ENCODE measurements around the gene AKIRIN2.
"Not testable (repeated sequence)": the region's sequence is repeated elsewhere in the genome, so short reads cannot be mapped to it uniquely, and the experiment has no call there.

Gene AKIRIN2

DNA sequence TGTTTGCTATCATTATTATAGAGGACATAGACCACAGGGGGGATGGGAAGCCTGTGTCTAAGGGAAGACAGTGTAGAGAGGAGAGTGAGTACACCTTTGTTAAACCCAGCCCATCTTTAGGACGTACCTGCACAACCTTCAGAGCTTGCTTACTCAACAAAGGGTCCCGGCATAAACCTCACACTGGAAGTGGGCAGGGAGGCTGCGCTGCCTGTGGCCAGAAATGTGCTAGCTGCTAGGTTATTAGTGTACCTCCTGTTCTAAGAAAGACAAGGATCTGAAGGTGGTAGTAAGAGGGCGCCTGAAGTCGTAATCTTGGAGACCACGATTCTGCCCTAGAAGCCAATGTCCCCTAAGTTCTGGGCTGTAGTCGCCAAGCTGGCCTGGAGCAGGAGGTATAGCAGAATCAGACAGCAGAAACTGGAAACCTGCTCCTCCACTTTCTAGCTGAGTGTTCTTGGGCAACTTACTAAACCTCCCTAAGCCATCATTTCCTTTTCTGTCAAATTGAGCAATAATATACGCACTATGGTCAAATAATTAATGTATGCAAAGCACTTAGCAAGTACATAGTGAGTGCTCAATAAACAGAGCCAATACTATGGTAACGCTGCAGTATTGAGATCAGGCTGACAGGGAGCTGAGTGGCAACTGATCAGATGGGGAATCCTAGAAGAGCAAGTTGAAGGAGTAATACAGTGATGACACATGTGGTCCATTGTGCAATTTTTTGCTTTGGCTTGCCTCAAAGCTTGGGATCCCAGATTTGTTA is 16.8 kb upstream of the AKIRIN2 start:
- in situ Hi-C loops (cut with MboI; ENCODE audit: low sequenced_read_pairs): no loop called here

DNA sequence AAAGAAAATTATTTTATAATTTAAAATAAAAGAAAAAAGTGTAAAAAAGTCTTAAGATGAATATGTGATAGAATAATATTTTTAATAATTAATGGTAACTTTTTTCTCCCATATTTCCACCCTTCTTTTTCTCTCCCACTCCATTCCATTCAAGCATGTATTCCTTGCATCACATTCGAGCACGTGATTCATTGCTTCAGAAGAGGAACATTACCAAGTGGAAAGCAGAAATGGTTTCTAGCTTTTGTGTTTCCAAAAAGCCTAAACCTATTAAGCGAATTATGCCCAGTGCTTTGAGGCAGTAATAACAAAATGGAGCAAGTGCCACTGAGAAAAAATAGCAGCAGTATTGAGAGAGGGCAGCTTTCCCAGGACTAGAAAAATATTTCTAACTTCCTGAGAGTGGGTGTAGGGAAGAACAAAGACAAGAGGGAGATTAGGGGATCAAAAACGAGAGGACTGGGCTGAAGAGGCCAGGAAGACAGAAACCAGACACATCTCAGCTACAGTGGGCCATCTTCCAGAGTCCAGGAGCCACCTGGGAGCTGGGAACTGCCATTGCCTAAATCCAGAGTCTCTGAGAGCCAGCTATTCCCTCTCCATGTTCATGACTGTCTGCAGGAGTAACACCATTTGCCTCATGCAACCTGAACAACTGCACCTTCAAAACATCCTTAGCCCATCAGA is 15.0 kb upstream of the AKIRIN2 start:
- in situ Hi-C loops (cut with MboI; ENCODE audit: low sequenced_read_pairs): no loop called here

DNA sequence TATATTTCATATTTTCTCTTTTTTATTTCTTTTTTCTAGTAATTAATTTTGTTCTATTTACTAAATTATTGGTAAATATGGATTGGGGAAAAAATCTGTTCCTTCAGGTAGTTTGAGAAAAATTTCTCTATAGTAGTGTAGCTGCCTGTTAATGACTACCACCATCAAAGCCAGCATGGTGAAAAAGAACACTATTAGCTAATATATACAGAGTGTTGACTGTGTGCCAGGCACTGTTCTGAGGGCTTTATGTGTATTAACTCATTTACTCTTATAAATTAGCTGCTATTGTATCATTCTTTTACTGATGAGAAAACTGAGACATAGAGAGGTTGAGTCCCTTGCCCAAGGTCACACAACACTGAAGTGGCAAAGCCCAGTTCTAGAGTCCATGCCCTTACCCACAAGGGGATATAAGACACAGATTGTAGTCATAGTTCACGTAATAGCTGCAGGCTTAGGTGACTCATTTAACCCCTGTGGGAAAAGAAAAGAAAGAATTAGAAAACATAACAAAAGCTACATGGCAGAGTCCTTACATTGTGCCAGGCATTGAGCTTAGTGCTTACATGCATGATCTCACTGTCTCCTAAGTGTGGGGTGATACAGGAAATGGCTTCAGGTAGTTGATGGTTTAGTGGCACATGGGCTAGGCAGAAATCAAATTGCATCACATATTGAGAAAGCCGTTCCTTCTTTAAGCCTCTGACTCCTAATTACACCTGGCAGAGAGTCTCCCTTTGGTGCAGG is 12.2 kb upstream of the AKIRIN2 start:
- in situ Hi-C loops (cut with MboI; ENCODE audit: low sequenced_read_pairs): no loop called here

DNA sequence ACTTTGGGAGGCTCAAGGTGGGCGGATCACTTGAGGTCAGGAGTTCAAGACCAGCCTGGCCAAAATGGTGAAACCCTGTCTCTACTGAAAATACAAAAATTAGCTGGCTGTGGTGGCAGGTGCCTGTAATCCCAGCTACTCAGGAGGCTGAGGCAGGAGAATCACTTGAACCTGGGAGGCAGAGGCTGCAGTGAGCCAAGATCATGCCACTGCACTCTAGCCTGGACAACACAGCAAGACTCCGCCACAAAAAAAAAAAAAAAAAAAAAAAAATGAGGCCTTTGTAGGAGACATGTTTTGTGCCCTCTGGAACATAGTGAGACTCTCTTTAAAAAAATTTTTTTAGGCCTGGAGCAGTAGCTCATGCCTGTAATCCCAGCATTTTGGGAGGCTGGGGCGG is 10.7 kb upstream of the AKIRIN2 start:
- in situ Hi-C loops (cut with MboI; ENCODE audit: low sequenced_read_pairs): not testable (repeated sequence)

DNA sequence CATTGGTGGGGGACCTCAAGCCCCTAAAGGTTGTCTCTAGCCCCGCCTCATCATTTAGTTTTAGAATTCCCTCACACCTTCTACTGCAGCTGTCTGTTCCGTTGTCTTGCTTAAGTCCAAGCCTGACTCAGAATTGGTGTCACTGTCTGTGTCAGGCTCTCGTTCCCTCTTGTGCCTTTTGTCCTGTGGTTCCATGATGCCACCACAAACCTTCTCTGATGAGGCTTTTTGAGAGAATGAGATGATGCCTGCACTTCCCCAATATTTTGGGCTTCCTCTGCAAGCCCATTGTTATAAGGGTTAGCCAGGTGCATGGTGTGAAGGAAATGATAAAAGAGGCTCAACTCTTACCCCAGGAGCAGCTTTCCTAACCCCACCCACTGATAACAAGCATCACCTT is 8.1 kb upstream of the AKIRIN2 start:
- in situ Hi-C loops (cut with MboI; ENCODE audit: low sequenced_read_pairs): no loop called here

DNA sequence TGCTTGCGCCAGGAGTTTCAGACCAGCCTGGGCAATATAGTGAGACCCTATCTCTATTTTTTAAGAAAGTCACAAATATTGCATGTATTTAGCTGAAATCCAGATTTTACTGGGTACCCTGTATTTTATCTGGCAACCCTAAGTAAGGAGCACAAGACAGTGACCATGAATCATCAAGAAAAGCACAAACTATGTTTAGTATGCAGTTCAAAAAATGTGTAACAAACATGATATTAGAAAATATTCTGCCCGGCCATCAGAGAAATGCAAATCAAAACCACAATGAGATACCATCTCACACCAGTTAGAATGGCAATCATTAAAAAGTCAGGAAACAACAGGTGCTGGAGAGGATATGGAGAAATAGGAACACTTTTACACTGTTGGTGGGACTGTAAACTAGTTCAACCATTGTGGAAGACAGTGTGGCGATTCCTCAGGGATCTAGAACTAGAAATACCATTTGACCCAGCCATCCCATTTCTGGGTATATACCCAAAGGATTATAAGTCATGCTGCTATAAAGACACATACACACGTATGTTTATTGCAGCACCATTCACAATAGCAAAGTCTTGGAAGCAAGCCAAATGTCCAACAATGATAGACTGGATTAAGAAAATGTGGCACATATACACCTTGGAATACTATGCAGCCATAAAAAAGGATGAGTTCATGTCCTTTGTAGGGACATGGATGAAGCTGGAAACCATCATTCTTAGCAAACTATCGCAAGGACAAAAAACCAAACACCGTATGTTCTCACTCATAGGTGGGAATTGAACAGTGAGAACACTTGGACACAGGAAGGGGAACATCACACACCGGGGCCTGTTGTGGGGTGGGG is 6.8 kb upstream of the AKIRIN2 start:
- in situ Hi-C loops (cut with MboI; ENCODE audit: low sequenced_read_pairs): not testable (repeated sequence)

DNA sequence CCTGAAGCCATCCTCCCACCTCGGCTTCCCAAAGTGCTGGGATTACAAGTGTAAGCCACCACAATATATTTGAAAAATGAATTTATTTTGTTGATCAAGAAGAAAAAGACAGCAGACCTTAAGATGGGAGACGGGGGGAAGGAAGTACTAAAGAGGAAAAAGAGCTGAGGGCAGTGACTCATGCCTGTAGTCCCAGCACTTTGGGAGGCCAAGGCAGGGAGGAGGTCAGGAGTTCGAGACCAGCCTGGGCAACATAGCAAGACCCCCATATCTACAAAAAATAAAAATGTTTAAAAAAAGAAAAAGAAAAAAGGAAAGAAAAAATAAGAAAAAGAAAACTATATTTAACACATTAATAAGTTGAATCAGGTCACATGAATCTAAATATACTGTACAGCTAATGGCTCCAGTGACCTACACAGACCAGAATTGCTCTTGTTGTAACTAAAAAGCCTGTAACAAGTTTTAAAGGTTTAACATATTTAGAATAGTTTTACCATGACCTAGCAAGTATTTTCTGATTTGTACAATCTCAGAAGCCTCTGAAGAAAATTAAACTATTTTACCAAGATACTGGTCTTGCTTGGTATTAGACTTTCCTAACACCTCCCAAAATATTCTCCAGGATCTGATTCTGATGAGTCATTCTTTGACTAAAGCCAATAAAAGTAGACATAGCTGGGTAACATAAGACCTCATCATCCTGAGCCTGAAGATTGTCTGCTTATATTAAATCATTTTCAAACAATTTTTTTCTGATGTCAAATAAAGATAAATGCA is 4.3 kb upstream of the AKIRIN2 start:
- in situ Hi-C loops (cut with MboI; ENCODE audit: low sequenced_read_pairs): no loop called here

DNA sequence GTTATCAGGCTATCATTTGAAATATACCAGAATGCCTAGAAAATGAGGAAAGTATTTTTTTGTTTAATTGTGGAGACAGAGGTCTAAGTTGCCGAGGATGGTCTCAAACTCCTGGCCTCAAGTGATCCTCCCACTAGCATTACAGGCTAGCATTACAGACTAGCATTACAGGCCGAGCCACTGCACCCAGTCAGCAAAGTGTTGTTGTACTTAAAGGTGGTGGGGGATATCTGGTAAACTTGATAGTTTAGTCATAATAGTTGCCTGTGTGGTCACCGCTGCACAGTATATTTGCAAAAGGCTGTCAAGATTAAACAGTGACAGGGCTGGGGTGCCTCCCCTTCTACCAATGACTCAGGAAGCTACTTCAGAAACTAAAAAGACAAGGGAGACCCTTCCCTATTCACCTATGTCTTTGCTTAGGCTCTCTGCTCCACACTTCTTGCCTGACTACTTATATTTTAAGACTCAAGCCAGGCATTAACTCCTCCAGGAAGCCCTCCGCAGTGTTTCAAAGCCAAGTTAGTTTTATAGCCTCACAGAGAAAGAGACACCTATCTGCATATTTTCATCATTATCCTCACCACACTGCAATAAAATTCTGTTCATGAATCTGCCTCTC is 3.1 kb upstream of the AKIRIN2 start:
- in situ Hi-C loops (cut with MboI; ENCODE audit: low sequenced_read_pairs): no loop called here

DNA sequence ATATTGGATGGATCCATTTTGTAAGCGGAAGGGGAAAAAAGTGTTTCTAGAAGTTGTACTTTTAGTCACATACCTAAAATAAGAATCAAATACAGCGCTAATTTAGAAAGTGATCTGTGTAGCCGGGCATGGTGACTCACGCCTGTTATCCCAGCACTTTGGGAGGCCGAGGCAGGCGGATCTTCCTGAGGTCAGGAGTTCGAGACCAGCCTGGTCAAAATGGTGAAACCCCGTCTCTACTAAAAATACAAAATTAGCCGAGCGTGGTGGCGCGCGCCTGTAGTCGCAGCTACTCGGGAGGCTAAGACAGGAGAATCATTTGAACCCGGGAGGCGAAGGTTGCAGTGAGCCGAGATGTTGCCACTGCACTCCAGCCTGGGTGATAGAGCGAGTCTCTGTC is 1.0 kb upstream of the AKIRIN2 start:
- in situ Hi-C loops (cut with MboI; ENCODE audit: low sequenced_read_pairs): not testable (repeated sequence)

DNA sequence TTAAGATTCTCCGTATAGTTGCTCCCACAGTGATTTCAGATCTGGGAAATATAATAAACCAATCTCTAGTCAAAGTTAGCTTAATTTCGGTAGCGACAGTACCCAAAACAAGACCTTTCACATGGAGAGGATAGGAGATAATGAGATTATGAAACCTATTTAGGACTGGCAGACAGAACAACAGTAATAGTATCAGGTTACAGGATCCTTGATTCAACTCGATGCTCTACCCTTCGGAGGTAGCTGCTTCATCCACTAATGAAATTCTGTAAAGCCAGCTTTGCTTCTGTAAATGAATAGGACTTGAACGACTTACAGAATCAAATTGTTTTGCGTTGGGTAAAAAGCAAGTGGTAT is 534 bp upstream of the AKIRIN2 start:
- in situ Hi-C loops (cut with MboI; ENCODE audit: low sequenced_read_pairs): no loop called here

DNA sequence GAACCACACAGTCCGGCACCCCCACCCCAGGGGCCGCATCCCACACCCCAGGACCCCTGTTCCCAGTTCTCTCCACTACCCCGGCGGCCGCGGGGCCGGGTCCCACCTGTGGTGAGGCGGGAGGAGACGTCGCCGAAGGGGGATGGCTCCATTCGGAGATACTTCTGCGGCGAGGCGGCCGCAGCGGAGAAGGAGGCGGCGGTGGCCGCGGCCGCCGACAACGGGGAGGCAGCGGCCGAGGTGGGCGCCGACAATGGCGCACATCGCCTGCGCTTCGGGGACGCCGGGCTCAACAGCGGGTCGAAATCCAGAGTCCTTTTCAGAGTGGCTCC is 723 bp downstream of the AKIRIN2 start:
- in situ Hi-C loops (cut with MboI; ENCODE audit: low sequenced_read_pairs): no loop called here

DNA sequence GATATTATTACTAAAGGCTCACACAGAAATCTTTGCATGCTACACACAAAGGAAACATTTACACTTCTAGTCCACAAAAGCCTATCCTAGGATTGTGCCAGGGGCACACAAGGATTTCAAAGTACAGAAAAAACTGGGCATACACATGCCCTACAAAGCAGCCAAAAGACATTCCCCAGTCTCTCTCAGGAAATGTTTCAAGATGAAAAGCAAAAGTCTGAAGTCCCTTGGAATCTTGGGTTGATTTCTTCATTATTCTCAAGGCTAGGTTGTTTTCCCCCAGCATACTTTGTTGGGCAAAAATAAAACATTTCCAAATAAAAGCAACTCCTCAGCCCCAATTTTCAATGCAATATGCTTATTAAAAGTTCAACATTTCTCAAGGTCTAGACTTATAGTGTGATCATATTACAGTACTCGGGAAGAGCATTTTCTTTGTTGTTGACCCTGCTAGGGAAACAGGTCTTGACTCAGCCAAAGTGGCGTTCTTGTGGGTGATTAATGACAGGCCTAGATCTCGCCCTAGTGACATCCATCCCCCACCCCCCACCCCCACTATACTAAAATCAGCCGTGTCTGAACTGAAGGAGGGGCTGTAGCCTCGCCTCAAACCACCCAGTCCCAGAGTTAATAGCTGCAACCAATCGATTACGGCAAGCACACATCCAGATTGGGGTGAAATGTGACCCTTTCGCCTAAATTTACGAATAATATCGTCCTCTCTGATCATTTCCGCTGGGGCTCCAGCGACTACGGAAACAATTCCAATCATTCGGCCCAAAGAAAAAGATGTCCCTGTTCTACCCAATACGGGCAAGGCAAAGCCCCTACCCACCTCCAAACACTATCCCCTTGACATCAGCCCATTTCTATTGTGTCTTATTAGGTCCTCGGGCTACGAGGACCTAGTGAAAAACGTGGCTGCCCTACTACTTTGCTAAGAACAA is 1.4 kb downstream of the AKIRIN2 start:
- in situ Hi-C loops (cut with MboI; ENCODE audit: low sequenced_read_pairs): no loop called here

DNA sequence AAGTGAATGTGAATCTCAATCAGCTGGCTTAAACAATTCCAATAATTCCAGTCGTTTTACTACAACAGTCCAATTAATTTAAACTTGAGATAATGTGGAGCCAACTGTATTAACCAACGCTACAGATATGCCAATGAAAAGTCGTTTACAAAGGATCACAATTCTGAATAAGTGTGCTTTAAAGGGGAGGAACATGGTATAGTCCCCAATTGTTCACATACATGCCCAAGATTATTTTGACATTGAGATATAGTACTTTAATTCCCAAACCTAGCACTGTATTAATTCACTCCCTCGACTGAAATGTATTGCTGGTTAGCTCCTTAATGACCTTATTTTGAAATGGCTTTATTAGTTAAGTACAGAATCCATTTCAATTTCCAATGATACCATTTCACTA is 2.5 kb downstream of the AKIRIN2 start:
- in situ Hi-C loops (cut with MboI; ENCODE audit: low sequenced_read_pairs): no loop called here

DNA sequence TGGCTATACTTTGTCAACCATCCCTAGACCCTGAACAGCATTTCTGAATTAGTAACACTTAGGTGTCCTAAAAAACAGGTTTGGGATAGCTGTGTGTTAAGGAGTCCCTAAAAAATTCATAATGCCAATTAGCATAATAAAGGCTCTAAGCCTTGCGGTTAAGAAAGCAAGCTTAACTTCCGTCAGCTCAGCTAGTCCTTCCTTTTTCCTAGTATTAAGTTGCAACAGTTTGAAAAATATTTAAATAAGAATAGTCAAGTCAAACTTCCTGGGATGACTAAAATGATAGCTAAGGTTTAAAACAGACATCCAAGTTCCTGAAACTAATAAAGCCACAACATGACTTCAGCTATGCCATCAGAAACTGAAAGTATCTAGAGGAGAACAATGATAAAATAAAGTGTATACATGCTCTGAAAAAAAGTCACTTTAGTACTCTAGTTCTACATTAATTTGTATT is 3.5 kb downstream of the AKIRIN2 start:
- in situ Hi-C loops (cut with MboI; ENCODE audit: low sequenced_read_pairs): no loop called here

DNA sequence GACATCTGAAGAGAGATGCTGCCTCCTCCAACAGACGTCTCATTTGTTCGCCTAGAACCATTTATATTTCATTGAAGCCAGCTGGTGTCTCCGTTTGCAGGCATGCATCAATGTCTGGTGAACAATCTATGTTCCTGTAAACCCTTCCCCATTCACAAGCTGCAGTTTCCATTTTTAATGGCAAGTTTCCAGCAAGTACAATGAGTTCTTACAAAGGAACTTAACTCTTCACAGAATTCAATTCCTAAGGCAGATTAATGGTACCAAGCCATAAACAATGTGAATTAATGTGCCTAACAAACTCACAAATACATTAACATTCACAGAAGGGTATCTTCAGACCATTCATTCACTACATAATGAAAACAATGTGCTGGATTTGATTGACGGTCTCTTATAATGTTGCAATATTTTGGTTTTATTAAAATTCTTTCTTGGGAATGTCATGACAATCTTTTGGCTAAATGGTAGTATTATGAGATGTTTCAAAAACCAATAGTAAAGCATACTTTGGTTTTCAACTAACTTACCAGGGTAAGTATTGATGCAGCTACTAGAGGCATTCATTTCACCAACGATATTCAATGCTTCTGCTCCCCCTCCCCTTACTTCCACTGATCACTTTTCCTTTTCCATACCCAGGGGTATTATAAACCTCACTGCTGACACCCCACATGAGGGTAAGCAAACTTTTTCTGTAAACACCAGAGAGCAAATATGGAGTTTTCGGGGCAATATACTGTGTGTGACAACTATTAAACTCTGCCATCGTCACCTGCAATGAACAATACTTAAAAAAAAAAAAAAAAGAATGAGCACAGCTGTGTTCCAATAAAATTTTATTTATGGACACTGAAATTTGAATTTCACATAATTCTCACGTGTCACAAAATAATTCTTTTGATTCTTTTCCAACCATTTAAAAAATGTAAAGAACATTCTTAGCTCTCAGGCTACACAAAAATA is 4.2 kb downstream of the AKIRIN2 start:
- in situ Hi-C loops (cut with MboI; ENCODE audit: low sequenced_read_pairs): no loop called here

DNA sequence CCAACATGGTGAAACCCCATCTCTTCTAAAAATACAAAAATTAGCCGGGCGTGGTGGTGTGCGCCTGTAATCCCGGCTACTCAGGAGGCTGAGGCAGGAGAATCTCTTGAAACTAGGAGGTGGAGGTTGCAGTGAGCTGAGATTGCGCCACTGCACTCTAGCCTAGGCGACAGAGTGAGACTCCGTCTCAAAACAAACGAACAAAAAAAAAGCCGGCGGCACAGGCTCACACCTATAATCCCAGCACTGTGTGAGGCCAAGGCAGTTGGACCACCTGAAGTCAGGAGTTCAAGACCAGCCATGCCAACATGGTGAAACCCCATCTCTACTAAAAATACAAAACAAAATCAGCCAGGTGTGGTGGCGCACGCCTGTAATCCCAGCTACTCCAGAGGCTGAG is 5.2 kb downstream of the AKIRIN2 start:
- in situ Hi-C loops (cut with MboI; ENCODE audit: low sequenced_read_pairs): not testable (repeated sequence)

DNA sequence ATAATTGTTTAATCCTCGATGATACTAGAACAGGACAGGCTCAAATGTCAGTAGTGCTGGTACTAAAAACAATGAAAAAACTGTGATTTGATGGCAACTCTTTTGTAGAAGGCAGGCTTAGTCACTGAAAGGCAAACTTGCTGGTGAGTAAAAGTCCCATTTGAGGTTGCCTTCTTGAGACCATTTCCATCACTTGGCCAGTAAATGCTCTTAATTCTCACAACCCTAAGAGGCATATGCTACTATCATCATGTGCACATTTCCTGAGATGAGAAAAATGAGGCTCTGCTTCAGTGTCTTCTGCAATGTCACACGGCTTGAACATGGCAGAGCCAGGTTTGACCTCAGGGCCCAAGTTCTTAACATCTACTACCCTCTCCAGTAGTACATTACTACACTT is 9.9 kb downstream of the AKIRIN2 start:
- in situ Hi-C loops (cut with MboI; ENCODE audit: low sequenced_read_pairs): no loop called here

DNA sequence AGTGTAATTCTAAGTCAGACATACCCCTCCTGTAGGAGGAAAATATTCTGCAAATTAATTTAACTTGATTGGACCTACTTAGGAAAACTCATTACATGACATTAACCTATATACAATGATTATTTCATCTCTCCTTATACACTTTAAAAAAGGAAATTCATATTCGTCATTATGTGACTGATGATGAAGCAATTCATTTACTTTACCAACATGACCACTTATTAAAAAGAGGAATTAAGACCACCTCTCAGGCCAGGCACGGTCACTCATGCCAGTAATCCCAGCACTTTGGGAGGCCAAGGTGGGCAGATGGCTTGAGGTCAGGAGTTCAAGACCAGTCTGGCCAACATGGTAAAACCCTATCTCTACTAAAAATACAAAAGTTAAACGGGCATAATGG is 11.6 kb downstream of the AKIRIN2 start:
- in situ Hi-C loops (cut with MboI; ENCODE audit: low sequenced_read_pairs): no loop called here

Data from hTERT RPE-1 (cell line).